HG02840 (cell line): ENCODE data around the gene CEPT1.

Experiments
- ATAC-seq: cut with Tn5 transposase; IDR thresholded peaks from one replicate; pipeline ENCODE4 v1.9.1; 2021; ENCODE audit warnings: mild to moderate bottlenecking, moderate library complexity, moderate number of reproducible peaks; ENCODE audit not compliant: unreplicated experiment, low FRiP score

CEPT1 gene

GRCh38 chr1:111192074-111192473, 52.1 kb downstream of the CEPT1 start:
- ATAC-seq: no peak

GRCh38 chr1:111192658-111193519, 52.9 kb downstream of the CEPT1 start:
- no peak for ATAC-seq

GRCh38 chr1:111193712-111194480, 53.9 kb downstream of the CEPT1 start:
- ATAC-seq: no peak

GRCh38 chr1:111195002-111195684, 55.1 kb downstream of the CEPT1 start:
- no peak for ATAC-seq

GRCh38 chr1:111196213-111196612, 56.2 kb downstream of the CEPT1 start:
- ATAC-seq: no peak

- ATAC-seq: no peak
These were observed 57.7 kb downstream of the CEPT1 start for GRCh38 chr1:111197598-111198284.

GRCh38 chr1:111198836-111199235, 58.8 kb downstream of the CEPT1 start:
- no peak for ATAC-seq

GRCh38 chr1:111199329-111199728, 59.3 kb downstream of the CEPT1 start:
- ATAC-seq: no peak

GRCh38 chr1:111199881-111200801, 60.1 kb downstream of the CEPT1 start, which contains the start of gene DENND2D:
Gene DENND2D, minus strand, starts transcription at chr1:111200646. Its CDS starts 187 bp downstream, at chr1:111200459.
- no peak for ATAC-seq

GRCh38 chr1:111200802-111201161, 60.8 kb downstream of the CEPT1 start:
- no peak for ATAC-seq

GRCh38 chr1:111201275-111202090, 61.5 kb downstream of the CEPT1 start:
- ATAC-seq: no peak

GRCh38 chr1:111202366-111202706, 62.3 kb downstream of the CEPT1 start:
- no peak for ATAC-seq

GRCh38 chr1:111202707-111203623, 62.9 kb downstream of the CEPT1 start:
- ATAC-seq: peak; percentile 3

- peak; percentile 46 for ATAC-seq
These were observed 63.7 kb downstream of the CEPT1 start for GRCh38 chr1:111203681-111204200.

GRCh38 chr1:111204201-111204982, 64.4 kb downstream of the CEPT1 start:
- ATAC-seq: peak; percentile 59

- ATAC-seq: no peak
These were observed 65.1 kb downstream of the CEPT1 start for GRCh38 chr1:111204983-111205713.
